Psoas muscle (tissue), 8 donors: ENCODE results near the gene ARL15. TPM values are rescaled to one million over a fixed set of nuclear protein-coding genes. Genes with fewer than 3 reads are reported as not detected.

Experiments
- ATAC-seq, 4 donors: fragments of 200-7000 bp; cut with Tn5 transposase; one replicate each; pipeline ENCODE4 v1.9.1; 2020; ENCODE audit warnings: moderate library complexity in 3 of 4, mild to moderate bottlenecking in 2 of 4
- DNase-seq, 2 donors: peaks; one replicate each; pipeline ENCODE4 v3.0.0-alpha.2; 2020
- H3K27ac ChIP-seq: fragments of 200-600 bp; one replicate; pipeline ENCODE4 v1.8.0; 2022
- H3K27me3 ChIP-seq, 3 donors: fragments of 200-600 bp in 1 of 3; one replicate each; pipeline versions ENCODE4 v1.6.1 to v1.8.0; 2013 to 2022; ENCODE audit warnings: low read length in 2 of 3, mild to moderate bottlenecking in 2 of 3, moderate library complexity in 1 of 3; ENCODE audit not compliant: insufficient read depth in 3 of 3
- H3K36me3 ChIP-seq, 2 donors: fragments of 200-600 bp in 1 of 2; one replicate each; pipeline versions ENCODE4 v1.6.1 to v1.8.0; 2013 to 2022; ENCODE audit warnings: low read depth in 1 of 2, mild to moderate bottlenecking in 1 of 2, moderate library complexity in 1 of 2; ENCODE audit not compliant: insufficient read depth in 1 of 2
- H3K4me1 ChIP-seq: fragments of 200-600 bp; one replicate; pipeline ENCODE4 v1.8.0; 2022
- H3K4me3 ChIP-seq: fragments of 200-600 bp; one replicate; pipeline ENCODE4 v1.8.0; 2022; ENCODE audit warnings: mild to moderate bottlenecking
- H3K9me3 ChIP-seq: fragments of 200-600 bp; one replicate; pipeline ENCODE4 v1.8.0; 2022
- CTCF ChIP-seq: fragments of 200-600 bp; IDR thresholded peaks from one replicate; pipeline ENCODE4 v1.8.0; 2022; ENCODE audit warnings: antibody characterized with exemption
- WGBS, 3 donors: extraction: QIAGEN DNeasy Blood & Tissue Kit; methylation state at CpG; one replicate each; pipeline versions ENCODE4 v1.1.6 to v1.1.7; 2013; 5-methylcytosine and 5-hydroxymethylcytosine counted together
- intact Hi-C, 2 donors: fragments of 100-400 bp; cut with DNase I; formaldehyde crosslinking; loops; one replicate each; pipeline versions ENCODE4 v1.11.0 to v1.14.2; 2022
- polyA plus RNA-seq, 3 donors: library from polyadenylated mRNA; stranded (reverse); fragments of 200-250 nt; gene quantifications; one replicate each; pipeline ENCODE4 v1.2.3, GENCODE V29; 2013
- total RNA-seq, 4 donors: library from RNA; stranded (reverse); fragmentation: NEBNext Ultra II Directional in 2 of 4; extraction: Animal tissue kit (Norgen Biotek cat#: 25700) in 2 of 4; gene quantifications; one replicate each; pipeline versions ENCODE4 v1.2.1 to v1.2.4, GENCODE V29; 2021 to 2023
- donor health status: healthy with polysubstance abuse.
- donor health status: DM: no; HTN: no; CAD: no; lungs with moderate emphysema.
- donor health status: Bipolar disorder and iron deficiency.
- donor health status: healthy.
- donor health status: DM: yes; HTN: yes; CAD: no.
- donor health status: DM: no; HTN: no; CAD: no.
- donor health status: DM: no; HTN: no; CAD: no.
- donor health status: DM: yes; HTN: yes; CAD: no.

ARL15 gene
- total and polyA plus RNA-seq, 7 donors: 2.5 to 8.9 (median 4.6) TPM

- Histone ChIP-seq H3K27me3 (no peaks in the 10 kb centered on the region), H3K9me3 (peaks cover 3% of the 10 kb centered on the region), H3K4me3 (no peak overlapping the region), H3K36me3 (no peaks in the 10 kb centered on the region), H3K27ac (no peak overlapping the region), H3K4me1 (no peaks in the 10 kb centered on the region)
- intact Hi-C loops: no loop called here
- ATAC-seq (no peak), DNase-seq (no peak)
- WGBS, 3 donors: 74 to 80% (median 75%) methylated on average over 3 of the region's 3 CpGs
- TF ChIP-seq CTCF: no peak
These were observed 291.9 kb downstream of the ARL15 start for GRCh38 chr5:54018438-54018837.

- Histone ChIP-seq H3K27ac (no peak overlapping the region), H3K4me1 (no peaks in the 10 kb centered on the region), H3K9me3 (peaks cover 3% of the 10 kb centered on the region), H3K36me3 (no peaks in the 10 kb centered on the region), H3K27me3 (no peaks in the 10 kb centered on the region), H3K4me3 (no peak overlapping the region)
- 89 to 93% (median 91%) methylated on average over 2 of the region's 2 CpGs for WGBS, 3 donors
- no peak for TF ChIP-seq CTCF
- ATAC-seq (no peak), DNase-seq (no peak)
- intact Hi-C loops: no loop called here
These were observed 292.8 kb downstream of the ARL15 start for GRCh38 chr5:54017580-54017979.

GRCh38 chr5:54013556-54014194, 296.7 kb downstream of the ARL15 start:
- H3K36me3 ChIP-seq: no peaks in the 10 kb centered on the region
- H3K27ac ChIP-seq: no peak overlapping the region
- TF ChIP-seq CTCF: no peak
- no peak overlapping the region for H3K4me3 ChIP-seq
- DNase-seq: peak; percentile 55 to 59
- intact Hi-C loops: no loop called here
- peaks cover 3% of the 10 kb centered on the region for H3K9me3 ChIP-seq
- ATAC-seq: peak in 2 of 4 donors; percentile 29 to 47
- H3K4me1 ChIP-seq: no peaks in the 10 kb centered on the region
- H3K27me3 ChIP-seq: no peaks in the 10 kb centered on the region

- no peak overlapping the region for H3K4me3 ChIP-seq
- intact Hi-C loops: no loop called here
- no peaks in the 10 kb centered on the region for H3K4me1 ChIP-seq
- WGBS, 3 donors: 59 to 70% (median 69%) methylated on average over 2 of the region's 2 CpGs
- DNase-seq: no peak
- no peaks in the 10 kb centered on the region for H3K36me3 ChIP-seq
- H3K27me3 ChIP-seq: no peaks in the 10 kb centered on the region
- peaks cover 3% of the 10 kb centered on the region for H3K9me3 ChIP-seq
- ATAC-seq: no peak
- no peak overlapping the region for H3K27ac ChIP-seq
- no peak for TF ChIP-seq CTCF
These were observed 300.5 kb downstream of the ARL15 start for GRCh38 chr5:54009828-54010227.

- 0 to 61% (median 26%) methylated on average over 1 of the region's 1 CpG for WGBS, 3 donors
- Histone ChIP-seq H3K9me3 (no peaks in the 10 kb centered on the region), H3K4me1 (no peaks in the 10 kb centered on the region), H3K27ac (no peak overlapping the region), H3K4me3 (no peak overlapping the region), H3K36me3 (no peaks in the 10 kb centered on the region), H3K27me3 (no peaks in the 10 kb centered on the region)
- intact Hi-C loops: no loop called here
- ATAC-seq (no peak), DNase-seq (no peak)
- TF ChIP-seq CTCF: no peak
These were observed 301.0 kb downstream of the ARL15 start for GRCh38 chr5:54009357-54009756.
